Stimulated activated naive CD8-positive, alpha-beta T cell treated with anti-CD3 and anti-CD28 coated beads, Interleukin-15, Interleukin-2, amounts not matched to agents 100 U/mL and 50 U/mL, for 24 hours (primary cell): ENCODE results near the gene SESTD1.

ENCODE experiments used
- ATAC-seq: fragments of 150-1000 bp; cut with Tn5 transposase; one replicate; pipeline ENCODE4 v1.10.0; 2021
- DNase-seq: peaks from one replicate; pipeline ENCODE4 v3.0.0; 2021

SESTD1 gene

DNA sequence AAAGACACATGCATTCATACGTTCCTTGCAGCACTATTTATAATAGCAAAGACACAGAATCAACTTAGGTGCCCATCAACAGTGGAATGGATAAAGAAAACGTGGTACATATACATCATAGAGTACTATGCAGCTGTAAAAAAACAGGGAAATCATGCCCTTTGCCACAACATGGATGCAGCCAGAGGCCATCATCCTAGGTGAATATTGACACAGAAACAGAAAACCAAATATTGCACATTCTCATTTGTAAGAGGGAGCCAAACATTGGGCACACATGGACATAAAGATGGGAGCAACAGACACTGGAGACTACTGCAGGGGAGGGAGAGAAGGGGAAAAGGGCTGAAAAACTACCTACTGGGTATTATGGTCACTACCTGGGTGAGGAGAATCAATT lies 73.5 kb downstream of the SESTD1 start:
- no peak for DNase-seq
- ATAC-seq, result no peak

DNA sequence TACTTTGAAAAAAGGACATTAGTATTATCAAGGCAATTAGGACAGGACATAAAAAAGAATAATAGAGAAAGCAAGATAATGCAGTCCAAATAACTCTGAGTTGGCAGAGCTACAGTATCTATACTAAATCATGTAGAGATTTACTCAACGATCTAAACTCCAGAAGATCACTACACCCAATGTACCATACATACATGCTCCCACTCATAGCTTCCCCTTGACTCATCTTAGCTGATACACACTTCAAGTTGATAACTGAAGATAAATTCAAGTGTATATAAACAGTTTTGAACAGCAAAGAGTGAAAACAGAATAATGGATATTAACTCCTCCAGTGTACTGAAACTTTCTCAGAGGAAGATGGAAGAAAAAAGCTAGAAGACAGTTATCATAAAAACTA lies 78.5 kb downstream of the SESTD1 start:
- ATAC-seq, result no peak

GRCh38 chr2:179184610-179185009 lies 80.0 kb downstream of the SESTD1 start:
- no peak for DNase-seq
- ATAC-seq, result no peak

More for the DNA sequence above, 78.5 kb downstream of the SESTD1 start:
- DNase-seq, result no peak

DNA sequence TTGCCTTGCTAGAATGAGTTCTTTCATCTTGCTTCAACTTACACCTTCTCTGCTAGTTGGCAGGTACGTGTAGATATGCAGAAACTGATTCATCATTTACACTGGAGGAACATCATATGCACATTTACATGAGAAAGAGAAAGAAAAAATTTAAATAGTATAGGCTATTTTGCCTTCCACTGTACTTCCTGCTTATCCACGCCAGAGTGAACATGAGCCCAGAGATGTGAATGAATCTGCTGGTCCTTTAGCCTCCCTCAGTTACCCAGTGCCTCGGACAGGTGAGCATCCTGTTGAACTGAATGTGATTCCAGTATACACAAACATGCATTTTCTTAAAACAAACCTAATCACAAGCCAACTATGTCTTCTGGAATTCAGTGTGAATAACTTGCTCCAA lies 83.6 kb downstream of the SESTD1 start:
- no peak for DNase-seq
- no peak for ATAC-seq

GRCh38 chr2:179180242-179180641 lies 84.4 kb downstream of the SESTD1 start:
- no peak for ATAC-seq
- no peak for DNase-seq

GRCh38 chr2:179179719-179180118 lies 84.9 kb downstream of the SESTD1 start:
- DNase-seq (no peak), ATAC-seq (no peak)

- no peak for ATAC-seq
Measured at GRCh38 chr2:179177694-179178093, 86.9 kb downstream of the SESTD1 start.

GRCh38 chr2:179174240-179174639 lies 90.4 kb downstream of the SESTD1 start:
- no peak for DNase-seq
- ATAC-seq, result no peak

More at GRCh38 chr2:179177694-179178093, 86.9 kb downstream of the SESTD1 start:
- DNase-seq, result no peak

GRCh38 chr2:179172894-179173293 lies 91.7 kb downstream of the SESTD1 start:
- ATAC-seq (no peak), DNase-seq (no peak)

- no peak for ATAC-seq
- DNase-seq, result no peak
Measured at GRCh38 chr2:179171371-179171770, 93.3 kb downstream of the SESTD1 start.

DNA sequence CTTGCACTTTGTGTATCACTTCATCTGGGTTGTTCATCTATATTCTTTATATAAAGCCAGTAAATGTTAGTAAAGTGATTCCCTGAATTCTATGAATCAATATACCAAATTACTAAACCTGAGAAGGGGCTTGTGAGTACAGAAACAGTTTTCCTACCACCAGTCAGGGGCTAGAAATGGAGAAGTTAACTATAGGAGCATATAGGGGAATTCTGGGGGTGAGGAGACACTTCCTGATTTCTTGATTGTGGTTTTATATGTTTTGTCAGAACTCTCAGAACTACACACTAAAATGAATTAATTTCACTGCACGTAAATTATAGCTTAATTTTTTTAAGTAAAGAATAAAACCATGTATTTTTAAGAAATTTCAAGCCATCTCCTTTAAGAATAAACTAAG lies 93.7 kb downstream of the SESTD1 start:
- ATAC-seq, result no peak
- DNase-seq, result no peak

DNA sequence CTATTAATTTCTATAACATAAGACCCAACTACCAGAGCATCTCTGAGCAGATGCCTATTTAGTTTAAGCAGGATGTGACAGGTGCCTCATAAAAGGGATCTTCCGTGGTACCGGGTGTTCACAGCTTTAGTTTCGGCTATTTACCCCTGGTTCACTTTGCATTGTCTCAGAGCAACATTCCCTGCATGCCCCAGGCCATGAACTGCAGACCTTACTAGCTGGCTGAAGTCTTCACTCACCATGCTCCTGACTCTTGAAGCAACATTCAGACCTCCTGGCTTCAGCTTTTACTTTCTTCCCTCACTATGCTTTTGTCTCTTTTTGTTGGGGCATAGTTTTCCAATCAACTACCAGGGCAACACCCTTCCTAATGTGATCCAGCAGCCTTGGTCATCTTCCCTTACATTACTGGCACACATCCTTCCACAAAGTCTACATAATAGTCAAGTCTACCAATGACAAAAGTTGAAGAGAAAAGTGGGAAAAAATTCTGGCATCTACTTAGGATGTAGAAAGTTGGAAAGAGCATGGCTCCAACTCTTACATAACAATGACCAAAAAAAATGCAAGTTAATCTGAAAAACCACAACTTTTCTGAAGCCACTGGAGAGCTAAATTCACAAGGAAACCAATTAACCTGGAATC lies 99.2 kb downstream of the SESTD1 start:
- ATAC-seq (no peak), DNase-seq (no peak)

GRCh38 chr2:179141206-179141605 lies 123.4 kb downstream of the SESTD1 start:
- ATAC-seq (no peak), DNase-seq (no peak)

DNA sequence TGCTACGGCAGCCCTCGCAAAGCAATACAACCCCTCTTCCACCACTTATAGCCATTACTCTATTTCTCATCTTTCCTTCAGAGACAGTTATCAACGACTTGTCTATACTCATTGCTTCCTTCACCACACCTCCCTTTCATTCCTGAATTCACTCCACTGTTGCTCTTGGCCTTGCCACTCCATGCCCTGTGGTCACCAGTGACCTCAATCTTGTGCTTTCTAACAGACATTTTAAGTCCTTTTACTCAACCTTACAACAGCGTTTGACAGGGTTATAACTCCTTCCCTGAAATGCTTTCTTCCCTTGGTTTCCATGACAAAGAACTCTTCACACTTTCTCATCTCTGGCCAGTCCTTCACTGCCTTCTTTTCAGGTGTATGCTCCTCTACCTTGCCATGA lies 124.1 kb downstream of the SESTD1 start:
- ATAC-seq (no peak), DNase-seq (no peak)

DNA sequence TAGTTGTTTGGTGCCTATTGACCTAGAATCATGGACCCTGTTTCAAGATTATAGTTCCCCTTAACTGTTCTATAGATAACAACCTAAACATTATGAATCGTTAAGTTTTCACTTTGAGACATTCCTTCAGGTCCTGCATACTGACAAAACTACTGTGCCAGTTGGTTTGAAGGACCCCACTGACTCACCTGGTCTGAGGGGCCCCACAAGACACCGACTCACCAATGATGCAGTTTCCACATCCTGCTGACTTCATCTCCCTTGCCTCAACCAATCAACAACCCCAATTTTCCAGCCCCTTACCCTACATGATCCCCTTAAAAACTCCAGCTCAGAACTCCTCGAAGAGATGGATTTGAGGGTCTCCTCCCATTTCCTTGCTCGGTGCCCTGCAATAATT lies 125.1 kb downstream of the SESTD1 start:
- ATAC-seq (peak; percentile 93), DNase-seq (peak; percentile 8)

GRCh38 chr2:179137200-179137759 lies 127.4 kb downstream of the SESTD1 start:
- DNase-seq, result no peak
- no peak for ATAC-seq

- DNase-seq (no peak), ATAC-seq (no peak)
Measured at GRCh38 chr2:179133016-179133415, 131.6 kb downstream of the SESTD1 start.

GRCh38 chr2:179132076-179132475 lies 132.6 kb downstream of the SESTD1 start:
- no peak for DNase-seq
- ATAC-seq, result no peak

DNA sequence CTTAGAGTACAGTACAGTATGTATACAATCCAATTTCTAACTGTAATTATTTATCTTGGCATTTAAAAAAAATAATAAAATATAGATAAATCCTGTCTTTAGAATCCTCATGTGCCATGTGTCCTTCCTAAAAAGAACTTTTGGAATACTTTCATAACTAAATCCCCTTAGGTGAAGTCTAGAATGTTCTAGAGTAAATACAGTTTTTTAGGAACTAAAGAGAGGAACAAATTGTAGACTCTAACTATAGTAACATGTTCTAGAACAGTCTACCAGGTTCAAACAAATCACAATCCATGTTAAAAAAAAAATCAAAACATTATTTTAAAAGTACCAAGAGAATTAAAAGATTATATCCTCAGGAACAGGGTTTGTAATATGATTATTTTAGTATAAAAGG lies 134.1 kb downstream of the SESTD1 start:
- ATAC-seq (no peak), DNase-seq (no peak)

DNA sequence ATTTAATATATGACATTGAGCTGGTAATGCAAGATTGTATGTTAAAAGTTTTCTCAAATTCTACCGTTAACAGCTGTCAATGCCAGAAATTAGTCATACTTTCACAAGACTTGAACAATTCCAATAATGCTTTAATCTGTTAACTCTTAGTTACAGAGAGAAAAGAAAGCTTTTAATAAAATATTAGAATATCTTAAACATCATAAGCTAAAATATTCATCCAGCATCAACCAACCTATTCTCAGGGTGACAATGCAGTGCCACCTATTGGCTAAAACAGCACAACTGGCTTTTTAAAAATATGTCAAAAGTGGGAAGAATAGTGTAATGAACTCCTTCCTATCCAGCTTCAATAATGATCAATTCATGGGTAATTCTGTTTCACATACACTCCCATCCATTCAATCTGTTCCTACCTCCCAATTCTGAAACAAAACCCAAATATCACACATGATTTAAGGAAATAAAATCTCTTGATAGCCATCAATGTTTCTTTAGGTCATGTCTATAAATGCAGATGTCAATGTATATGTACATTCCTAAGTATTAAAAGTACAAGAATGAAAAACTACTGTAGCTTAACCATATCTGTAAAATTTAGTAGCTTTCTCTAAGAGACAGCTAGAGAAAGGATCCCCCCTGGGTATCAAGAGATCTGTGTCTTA lies 134.9 kb downstream of the SESTD1 start:
- DNase-seq, result no peak

GRCh38 chr2:179125404-179125803 lies 139.2 kb downstream of the SESTD1 start:
- DNase-seq, result no peak
- no peak for ATAC-seq

More for the DNA sequence above, 134.9 kb downstream of the SESTD1 start:
- no peak for ATAC-seq

DNA sequence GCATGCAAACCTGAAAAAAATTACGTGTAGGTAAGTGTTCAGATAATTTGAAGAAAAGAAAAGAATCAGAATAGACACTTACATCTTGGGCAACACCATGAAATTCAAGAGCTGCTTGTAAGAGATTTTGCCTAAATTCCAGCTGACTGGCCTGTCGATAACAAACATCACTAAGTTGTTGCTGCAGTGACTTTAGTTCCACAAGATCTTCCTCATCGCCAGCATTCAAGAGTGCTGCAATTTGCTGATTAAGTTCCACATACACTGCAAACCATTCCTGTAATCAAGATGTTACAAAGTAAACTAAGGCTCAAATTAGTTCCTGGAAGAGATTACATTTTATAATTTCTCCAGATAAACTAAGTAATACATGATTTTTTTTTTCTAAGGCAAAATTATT lies 140.3 kb downstream of the SESTD1 start:
- no peak for ATAC-seq

DNA sequence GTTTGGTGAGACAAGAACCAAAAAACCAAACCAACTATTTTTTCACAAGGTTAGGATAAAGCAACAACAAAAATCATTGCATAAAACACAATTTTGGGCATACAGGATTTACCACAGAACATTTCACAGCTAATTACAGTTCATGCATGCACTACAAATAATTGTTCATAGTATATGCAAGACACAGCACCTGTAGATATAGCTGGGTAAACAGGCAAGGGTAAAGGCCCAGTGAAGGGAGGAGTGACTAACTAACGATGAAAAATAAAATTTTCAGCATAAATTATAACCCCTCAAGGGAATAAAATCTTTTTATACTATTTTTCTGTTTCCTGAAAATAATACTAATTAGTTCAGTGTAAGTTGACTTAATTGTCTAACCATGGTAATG lies 141.4 kb downstream of the SESTD1 start:
- no peak for ATAC-seq

More for the DNA sequence above, 140.3 kb downstream of the SESTD1 start:
- no peak for DNase-seq

GRCh38 chr2:179107737-179108136 lies 156.9 kb downstream of the SESTD1 start:
- no peak for DNase-seq
- peak; percentile 58 for ATAC-seq

More for the DNA sequence above, 141.4 kb downstream of the SESTD1 start:
- DNase-seq, result no peak
